GM18508 (cell line): Measurements from ENCODE around the gene NPHP4.
A peak's percentile ranks its signal among the peaks of the same experiment; 100 is the strongest.

ENCODE experiments used
- ATAC-seq: cut with Tn5 transposase; IDR thresholded peaks from one replicate; pipeline ENCODE4 v1.9.1; 2021; ENCODE audit warnings: moderate number of reproducible peaks; ENCODE audit not compliant: insufficient read depth, unreplicated experiment

NPHP4 gene

DNA sequence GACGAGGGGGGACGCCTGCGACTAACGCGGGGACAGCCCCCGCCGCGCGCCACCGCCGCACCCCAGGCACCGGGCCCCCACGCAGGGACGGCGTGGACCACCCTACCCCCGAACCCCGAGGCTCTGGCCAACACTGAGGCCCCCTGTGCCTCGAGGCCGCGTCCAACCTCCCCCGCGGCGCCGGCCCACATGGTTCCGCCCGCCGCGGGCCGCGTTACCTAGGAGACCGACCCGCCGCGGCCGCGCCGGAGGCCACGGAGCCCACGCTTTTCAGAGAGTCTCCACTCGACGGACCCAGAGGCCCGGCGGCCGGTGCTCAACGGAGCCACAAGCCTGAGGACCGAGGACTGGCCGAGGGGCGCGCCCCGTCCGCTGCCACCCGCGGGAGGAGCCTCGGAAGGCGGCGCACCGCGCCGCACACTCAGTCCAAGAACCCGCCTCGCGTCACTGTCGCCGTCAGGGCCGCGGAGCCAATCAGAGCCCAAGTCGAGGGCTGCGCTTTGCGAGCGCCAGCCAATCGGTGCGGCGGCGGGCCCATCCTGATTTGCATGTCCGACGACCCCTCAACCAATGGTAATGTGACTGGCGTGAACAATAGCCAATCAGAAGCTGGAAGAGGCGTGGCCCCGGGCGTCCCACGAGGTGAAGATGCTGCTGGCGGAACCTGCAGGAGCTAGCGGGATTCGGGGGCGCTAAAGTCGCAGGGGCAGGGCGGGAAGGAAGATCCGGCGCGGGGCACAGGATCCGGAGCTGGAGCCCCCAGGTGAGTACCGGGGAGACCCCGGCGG lies at the start of gene NPHP4:
Gene NPHP4, minus strand, starts transcription at position 400 of the 788 bp plus-strand sequence. CDS start 6,136 bp downstream, outside the sequence.
- peak; percentile 86 for ATAC-seq

DNA sequence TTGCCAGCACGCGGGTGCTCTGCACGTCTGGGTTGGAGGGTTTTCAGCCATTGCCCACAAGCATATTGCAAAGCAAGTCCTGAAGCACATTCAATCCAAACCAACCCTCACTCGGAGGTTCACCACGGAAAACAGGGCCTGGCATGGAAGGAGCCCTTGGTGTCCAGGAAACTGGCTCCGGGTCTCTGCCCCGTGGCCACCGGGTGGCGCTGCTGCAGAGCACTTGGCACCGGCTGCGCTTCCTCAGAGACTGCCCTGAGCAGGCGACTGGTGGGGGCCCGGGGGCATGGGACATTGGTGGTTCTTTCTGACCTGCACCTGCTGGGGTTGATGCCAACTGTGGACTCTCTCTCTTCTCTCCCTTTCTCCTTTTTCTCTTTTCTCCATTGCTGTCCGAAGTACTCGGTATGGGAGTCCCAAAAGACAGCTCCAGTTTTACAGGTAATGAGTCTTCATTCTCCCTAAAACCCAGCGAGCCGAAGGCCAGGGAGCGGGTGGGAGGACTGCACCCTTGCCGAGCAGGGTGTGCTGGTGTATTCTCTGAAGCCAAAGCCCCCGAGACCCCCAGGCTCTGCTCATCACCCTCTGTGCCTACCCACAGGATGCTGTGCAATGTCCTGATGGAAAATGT lies 49.3 kb upstream of the NPHP4 start:
- no peak for ATAC-seq

DNA sequence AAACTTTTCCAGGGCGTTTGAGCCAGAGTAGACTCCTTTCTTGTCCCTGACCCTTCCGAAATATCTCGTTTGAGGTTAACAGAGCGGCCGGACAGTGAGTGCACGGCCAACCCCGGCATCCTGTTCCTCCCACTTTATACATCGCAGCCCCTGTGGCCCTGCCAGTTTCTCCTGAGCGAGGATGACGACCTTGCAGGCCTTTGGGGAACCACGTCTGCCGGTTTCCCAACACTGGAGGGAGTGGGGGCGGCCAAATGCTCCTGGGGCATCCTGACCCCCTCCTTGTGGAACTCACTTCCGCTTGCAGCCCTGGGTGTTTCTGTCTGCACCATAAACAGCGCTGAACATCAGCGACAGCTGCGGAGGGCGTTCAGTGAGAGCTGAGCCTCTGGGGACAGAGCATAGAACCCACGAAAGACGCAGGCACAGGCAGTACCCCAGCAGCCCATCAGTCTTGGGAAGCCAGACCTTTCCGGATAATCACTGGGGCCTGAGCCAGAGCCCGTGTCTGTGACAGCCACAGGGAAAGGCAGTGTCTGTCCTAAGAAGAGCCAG lies 48.7 kb upstream of the NPHP4 start:
- no peak for ATAC-seq

DNA sequence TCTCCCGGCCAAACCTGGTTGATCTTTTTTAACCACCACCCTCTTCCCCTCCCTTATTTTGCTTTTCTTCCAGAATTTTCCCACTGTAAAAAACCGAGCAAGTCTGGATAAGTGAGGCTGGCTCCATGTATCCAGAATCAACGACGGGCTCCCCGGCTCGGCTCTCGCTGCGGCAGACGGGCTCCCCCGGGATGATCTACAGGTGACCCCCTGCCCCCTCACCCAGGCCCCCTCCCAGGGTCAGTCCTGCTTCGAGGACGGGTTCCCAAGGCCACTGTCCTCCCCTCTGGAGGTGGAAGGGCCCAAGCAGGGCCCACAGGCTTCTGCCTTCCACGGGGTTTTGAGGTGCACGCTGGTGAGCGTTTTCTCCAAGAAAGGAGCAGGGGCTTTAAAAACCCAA lies 48.2 kb upstream of the NPHP4 start:
- ATAC-seq, result no peak

DNA sequence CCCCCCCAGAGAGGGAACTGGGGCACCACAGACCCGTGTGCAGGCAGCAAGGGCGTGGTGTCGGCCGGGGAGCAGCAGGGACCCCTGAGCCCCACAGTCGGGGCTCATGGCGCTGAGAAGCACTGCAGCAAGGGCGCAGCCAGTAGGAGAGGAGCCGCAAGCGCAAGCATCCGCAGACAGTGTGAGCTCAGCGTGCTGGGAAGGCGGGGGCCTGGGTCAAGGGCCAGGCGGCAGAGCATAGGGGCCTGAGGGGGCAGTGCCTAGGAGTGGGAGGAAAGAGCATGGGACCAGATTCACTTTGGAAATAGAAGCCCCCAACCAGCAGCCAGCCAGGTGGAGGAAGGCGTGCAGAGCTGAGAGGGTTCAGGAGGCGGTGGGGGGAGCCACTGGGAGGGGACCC lies 46.8 kb upstream of the NPHP4 start:
- no peak for ATAC-seq

DNA sequence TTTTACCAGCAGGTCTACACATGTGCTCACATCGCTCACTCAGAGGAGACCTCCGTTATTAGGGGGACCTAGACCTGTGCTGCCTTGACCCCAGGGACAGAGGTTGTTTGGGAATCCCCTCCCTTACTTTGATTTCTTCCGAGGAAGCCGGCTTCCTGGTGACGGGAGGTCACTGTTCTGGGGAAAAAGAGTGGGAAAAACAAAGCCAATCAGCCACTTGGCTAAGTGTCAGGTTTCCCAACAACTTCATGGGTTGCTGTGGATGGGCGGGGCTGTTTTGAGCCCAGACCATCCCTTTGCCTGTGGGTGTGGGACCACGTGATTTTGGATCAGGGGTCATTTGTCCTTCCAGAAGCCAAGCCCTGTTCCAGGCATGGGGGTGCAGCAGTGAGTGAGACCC lies 46.4 kb upstream of the NPHP4 start:
- no peak for ATAC-seq

DNA sequence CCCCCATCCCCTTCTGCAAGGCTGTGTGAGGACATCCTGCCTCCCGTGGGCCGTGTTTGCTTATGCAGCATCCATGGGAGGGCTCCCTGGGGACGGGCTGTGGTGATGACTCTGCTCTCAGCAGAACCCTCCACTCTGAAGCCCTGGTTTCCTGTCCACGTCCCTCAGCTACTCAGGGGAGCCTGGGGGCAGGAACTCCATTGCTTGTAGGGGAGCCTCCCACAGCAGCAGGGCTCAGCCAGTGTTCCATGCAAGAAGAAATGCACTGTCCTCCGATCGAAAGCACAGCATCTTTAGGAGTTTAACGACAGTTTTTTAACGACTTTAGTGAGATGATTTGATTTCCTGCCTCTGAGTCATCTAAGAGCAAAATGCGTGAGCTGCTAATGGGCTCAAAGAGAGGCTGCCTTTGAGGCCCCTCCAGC lies 45.1 kb upstream of the NPHP4 start:
- no peak for ATAC-seq

DNA sequence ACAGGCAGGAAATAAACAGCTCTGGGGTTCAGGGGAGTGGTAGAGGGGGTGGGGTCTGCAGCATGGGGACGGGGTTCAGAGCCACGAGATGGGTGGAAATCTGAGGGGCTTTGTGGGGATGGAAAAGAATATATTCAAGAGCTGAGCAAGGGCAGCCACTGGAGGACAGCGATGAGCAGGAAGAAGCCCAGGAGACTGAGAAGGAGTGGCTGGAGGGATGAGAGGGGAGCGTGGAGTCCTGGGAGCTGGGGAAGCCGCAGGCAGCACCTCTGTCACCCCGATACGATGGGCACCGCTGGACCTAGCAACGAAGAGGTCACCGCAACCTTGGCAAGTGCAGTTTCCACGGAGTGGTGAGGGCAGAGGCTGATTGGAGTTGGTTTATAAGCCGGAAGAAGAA lies 43.5 kb upstream of the NPHP4 start:
- no peak for ATAC-seq

DNA sequence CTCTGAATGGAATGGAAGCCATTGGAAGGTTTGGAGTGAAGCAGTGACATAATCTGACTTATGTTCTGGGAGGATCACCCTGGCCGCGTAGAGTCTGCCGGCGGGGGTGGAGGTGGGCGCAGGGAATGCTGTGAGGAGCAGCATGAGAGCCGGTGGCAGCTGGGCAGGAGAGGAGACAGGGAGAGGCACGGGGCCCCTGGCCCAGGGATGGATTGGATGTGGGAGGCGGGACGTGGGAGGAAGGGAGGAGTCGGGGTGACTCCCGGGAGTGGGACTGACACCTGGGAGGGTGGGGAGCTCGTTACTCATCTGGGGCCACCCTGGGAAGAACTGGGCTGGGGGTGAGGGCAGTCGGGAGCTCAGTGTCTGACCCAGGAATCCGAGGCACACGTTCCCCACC lies 43.1 kb upstream of the NPHP4 start:
- no peak for ATAC-seq

DNA sequence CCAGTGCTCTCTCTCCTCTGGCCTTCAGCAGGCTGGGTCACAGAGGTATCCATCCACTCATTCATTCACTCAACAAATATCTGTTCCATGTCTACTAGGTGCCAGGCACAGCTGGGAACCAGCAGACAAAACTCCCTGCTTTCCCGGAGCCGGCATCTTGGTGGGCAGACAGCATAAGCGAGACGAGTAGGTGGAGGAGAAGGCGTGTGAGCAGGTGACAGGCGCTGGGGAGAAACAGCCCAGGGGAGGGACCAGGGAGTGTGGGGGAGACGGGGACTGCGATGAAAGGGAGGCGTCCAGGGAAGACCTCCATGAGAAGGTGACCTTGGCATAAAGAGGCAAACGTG lies 42.5 kb upstream of the NPHP4 start:
- no peak for ATAC-seq

DNA sequence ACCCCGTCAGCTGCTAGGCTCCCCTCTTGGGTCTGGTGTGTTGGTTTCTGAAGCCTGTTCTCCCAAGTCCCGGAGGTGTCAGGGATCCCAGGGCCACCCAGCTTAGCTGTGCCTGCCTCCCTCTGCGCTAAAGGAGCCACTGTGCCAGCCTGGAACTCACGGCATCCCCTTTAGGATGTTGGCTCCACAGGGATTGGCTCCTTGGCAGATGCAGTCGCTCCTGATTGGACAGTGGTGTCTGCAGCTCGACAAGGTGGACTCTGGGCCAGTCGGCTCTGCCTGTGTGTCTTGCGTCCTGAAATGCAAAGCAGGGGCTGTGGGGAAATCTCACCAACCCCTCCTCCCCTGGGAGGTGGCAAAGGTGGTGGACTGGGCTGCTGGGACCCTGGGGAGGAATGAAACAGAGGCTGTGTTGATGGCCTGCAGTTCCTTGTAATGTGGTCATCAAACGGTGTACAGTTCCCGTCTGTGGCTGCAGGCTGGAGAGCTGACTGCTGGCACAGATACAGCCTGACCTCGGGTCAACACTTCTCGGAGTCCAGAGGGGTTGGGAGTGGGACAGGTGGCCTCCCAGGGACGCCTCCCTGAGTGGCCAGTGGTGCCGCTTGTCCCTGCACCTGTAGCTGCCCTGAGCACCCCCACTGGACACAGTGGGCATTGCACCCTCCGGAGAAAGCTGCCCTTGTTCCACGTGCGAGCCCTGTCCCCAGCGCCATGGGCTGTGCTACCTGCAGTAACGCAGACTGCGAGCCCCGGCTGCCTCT lies 41.9 kb upstream of the NPHP4 start:
- no peak for ATAC-seq

DNA sequence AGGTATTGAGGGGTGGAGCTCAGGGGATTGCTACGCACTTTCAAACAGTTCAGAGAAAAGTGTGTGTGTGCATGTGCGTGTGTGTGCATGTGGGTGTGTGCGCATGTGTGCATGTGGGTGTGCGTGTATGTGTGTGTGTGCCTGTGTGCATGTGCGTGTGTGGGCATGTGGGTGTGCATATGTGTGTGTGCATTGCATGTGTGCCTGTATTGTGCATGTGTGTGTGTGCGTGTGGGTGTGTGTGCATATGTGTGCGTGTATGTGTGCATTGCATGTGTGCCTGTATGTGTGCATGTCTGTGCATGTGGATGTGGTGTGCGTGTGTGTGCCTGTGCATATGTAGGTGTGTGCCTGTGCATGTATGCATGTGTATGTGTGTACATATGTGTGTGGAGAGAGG lies 40.9 kb upstream of the NPHP4 start:
- no peak for ATAC-seq

DNA sequence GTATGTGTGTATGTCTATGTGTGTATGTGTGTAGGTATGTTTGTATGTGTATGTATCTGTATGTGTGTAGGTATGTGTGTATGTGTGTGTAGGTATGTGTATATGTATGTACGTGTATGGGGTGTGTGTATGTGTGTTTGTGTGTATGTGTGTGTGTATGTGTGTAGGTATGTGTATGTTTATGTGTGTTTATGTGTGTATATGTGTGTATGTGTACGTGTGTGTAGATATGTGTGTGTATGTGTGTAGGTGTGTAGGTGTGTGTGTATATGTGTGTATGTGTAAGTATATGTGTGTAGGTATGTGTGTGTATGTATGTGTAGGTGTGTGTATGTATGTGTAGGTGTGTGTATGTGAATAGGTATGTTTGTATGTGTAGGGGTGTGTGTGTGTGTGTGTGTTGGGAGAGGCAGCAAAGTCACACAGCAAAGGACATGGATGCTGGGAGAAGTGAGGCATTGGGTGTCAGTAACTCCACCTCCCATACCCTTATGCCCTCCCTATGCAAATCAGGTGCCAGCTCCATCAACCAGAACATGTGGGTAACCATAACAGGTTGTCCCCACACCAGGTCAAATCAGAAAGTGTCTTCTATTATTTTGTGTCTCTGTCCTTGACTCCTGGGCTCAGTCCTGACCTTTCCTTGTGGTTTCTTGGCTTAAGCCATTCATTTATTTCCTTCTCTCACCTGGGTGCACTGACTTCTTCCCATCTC lies 38.5 kb upstream of the NPHP4 start:
- ATAC-seq, result no peak

DNA sequence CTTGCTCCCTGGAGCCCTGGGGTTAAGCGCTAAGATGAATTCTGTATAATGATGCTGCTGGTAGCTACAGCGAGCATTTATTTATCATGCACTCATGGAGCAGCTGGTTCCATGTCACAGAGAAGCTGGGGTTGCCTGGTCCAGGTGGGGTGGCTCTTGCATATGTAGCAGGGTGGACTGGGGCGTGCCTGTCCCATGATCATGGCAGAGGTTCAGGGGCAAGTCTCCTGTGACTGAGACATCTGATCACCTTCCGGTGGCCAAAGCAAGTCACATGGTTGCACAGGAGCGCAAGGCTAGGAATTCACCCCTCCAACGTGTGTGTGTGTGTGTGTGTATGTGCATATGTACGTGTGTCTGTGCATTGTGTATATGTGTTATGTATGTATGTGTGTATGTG lies 37.9 kb upstream of the NPHP4 start:
- no peak for ATAC-seq

DNA sequence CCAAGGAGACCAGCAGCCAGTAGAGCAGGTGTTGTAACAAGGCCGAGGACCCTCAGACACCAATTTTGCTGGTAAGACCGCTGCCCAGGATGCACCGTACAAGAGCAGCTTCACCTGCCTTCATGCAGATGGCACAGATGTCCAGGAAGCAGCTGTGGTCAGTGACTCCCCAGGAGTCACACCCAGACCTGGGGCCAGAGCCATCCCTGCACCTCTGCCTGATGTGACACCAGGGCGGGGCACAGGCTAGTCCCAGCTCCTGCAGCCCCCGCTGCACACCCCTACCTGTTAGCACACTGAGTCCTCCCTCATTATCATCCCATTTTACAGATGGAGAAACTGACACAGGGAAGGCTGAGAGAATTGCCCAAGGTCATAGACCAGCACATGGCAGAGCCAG lies 37.1 kb upstream of the NPHP4 start:
- ATAC-seq, result no peak

DNA sequence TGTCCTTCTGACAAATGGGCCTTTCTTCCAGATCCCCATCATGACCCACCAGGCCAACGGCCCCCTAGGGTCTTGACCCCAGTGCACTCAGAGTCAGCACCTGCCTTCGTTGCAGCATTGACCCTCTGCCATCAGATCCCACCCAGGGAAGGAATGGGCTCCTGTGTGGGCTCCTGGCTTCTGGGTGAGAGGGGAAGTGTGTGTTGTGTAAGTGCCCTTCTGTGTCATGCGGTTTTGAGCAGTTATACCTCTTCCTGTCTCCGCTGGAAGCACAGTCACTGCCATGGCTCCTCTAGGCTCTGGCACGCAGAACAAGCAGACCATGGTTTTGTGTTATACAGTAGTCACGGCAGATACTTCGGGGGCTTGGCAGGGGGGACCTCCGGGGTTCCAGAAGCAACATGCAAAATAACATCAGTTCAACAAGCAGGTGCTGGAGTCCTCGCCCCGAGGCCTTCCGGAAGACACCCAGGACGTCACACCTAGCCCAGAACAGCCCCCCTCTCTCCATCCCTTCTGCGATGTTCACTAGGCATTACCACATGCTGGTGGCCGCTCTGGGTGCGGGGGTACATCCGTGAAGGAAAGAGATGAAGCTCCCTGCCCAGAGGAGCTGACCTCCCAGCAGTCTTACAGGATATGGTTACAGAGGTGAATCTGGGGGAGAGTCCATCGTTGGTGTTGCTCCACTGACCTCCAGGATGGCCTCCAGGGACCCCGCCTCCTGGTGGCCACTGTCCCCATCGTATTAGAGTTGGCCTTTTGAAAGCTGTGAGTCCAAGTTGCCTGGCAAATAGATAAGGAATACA lies 36.0 kb upstream of the NPHP4 start:
- ATAC-seq, result no peak

DNA sequence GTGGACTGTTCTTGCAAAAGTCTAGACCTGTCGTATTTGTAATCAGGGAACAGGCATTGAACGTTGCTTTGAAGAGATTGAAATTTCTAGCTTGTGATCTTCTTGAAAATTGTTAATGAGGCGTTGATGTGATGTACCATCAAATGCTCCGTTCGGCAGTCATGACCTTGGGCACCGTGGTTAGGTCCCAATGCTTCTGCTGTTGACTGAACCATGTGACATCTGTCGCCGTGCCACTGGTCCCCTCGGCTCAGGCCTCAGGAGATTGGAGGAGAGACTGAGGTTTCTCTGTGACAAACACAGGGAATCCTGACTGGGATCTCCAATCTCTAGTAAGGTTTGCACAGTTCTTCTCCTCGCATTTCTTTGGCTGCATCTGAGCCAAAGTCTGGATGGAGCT lies 35.4 kb upstream of the NPHP4 start:
- no peak for ATAC-seq

DNA sequence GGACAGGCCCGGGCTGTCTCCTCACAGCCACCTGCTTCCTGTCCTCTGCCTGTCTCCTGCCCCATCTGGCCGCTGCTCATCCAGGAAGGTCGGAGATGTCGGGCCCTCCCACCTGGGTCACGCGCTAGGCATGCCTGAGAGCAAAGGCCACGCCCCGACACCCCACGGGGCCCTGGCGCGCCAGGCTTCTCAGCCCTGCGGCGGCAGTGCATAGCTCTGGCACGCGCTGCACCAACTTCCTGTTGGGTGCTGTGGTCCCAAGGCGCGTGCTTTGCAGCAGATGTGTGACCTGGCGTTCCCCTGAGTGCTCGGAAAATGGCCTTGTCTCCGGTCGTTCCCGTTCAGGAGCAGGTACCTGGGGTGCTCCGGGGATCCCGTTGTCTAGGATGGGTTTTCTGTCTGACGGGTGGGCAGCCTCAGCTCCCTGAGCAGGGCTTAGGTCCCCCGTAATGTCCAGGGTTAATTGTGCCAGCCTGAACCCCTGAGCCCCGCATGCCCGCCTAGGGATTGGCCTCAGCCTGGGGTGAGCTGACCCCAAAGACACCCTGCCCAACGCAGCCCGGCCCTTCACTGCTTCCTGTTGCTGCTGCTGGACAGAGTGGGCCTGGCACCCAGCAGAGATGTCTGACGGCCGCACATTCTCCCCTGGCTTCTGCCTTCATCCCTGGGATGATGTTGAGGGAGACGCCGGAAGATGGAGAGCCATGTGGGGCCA lies 34.0 kb upstream of the NPHP4 start:
- ATAC-seq, result peak; percentile 47
